Femur (tissue), 1 donor: ENCODE measurements around the gene CASQ1.

Source experiments
- DNase-seq: peaks from one replicate; pipeline ENCODE4 v3.0.0-alpha.2; 2017

The CASQ1 gene

DNA sequence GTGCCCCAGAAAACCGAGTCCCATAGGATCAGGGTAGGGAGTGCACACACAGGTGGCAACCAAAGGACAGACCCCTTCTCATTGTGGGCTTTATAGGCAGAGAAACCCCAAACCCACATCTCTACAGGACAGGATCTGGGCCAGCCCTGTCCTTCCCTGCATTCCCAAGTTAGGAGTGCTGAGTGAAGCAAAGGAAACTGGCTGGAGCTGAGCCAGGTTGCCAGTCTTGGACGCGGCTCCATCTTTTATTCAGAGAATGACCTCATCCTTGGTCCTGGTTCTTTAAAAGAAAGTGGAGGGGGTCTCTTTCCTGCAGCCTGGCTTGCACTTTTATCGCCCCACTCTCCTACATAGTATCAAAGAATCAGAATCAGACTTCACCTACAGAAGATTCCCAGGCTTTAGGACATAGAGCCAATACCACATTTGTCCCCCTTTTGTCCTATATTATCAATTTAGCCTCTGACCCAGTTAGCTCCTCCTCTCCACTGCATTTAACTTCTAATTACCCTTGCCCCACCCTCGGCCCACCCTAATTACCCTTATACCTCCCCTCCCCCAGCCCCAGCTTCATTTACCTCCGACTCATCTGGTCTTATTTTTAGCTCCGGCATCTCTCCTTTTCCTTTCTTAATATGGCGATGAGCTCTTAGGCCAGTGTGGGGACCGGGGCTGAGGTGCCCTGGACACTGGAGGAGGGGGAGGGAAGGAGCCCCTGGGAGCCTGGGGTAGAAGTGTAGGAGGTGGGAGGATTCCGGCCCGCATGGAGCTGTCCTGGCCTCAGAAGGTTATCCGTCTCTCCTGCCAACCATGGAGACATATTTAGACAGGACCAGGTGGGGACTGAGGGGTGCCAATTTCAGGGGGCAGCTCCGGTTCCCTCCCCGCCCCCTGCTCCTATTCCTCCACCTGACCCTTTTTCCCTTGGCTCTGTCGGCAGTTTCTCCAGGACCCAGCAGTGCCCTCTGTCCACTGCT, at the start of gene CASQ1:
Gene CASQ1 (plus strand): TSS at position 927 of the 977 bp plus-strand sequence. CDS start 177 bp downstream, outside the sequence.
- peak; percentile 80 for DNase-seq

GRCh38 chr1:160143695-160144094, 46.7 kb upstream of the CASQ1 start:
- no peak for DNase-seq

GRCh38 chr1:160144921-160145320, 45.5 kb upstream of the CASQ1 start:
- no peak for DNase-seq

DNA sequence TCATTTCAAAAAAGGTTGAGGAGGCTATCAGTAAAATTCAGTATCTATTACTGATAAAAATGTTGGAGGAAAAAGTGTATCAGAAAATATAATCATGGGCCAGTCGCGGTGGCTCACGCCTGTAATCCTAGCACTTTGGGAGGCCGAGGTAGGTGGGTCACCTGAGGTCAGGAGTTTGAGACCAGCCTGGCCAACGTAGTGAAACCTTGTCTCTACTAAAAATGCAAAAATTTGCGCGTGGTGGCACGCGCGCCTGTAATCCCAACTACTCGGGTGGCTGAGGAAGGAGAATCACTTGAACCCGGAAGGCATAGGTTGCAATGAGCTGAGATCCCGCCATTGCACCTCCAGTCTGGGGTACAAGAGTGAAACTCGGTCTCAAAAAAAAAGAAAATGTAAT, 44.3 kb upstream of the CASQ1 start:
- no peak for DNase-seq

DNA sequence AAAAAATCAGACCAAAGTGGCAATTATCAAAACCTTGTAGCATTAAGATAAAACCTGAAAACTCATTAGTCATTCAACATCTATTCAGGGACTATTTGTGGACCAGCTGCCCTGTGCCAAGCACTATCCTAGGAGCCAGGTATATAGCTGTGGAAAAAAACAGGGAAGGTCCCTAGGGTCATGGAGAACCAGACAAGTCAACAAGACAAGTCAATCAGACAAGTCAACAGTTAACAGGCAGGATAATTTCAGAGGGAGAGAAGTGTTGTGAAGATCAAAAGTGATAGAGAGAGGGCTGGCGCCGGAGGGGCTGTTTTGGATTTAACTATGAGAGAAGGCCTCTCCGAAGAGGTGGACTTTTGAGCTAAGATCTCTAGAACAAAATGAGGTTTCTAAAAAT, 42.3 kb upstream of the CASQ1 start:
- DNase-seq, result no peak

DNA sequence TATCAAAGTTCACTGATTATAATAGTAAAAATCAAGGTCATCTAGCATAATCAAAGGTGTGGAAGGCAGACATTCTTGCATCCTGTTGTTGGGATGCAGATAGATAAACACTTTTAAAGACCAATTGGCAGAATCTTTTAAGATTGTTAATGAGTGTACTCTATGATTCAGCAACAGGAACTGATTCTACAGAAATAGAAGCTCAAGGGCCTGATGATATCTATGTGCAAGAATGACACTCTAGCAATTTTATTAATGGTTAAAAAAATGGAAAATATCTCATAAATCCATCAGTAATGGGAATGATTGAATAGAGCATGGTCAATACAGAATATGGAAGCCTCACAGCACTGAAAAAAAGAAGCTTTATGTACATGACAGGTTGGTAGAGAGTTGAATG, 41.1 kb upstream of the CASQ1 start:
- DNase-seq, result no peak

GRCh38 chr1:160149716-160150115, 40.7 kb upstream of the CASQ1 start:
- no peak for DNase-seq

- DNase-seq, result no peak
Observed at GRCh38 chr1:160151303-160151702, 39.1 kb upstream of the CASQ1 start, which contains the start of gene ATP1A4. TSS of gene ATP1A4 (plus strand) at chr1:160151603. CDS start at chr1:160152041, 438 bp downstream.

DNA sequence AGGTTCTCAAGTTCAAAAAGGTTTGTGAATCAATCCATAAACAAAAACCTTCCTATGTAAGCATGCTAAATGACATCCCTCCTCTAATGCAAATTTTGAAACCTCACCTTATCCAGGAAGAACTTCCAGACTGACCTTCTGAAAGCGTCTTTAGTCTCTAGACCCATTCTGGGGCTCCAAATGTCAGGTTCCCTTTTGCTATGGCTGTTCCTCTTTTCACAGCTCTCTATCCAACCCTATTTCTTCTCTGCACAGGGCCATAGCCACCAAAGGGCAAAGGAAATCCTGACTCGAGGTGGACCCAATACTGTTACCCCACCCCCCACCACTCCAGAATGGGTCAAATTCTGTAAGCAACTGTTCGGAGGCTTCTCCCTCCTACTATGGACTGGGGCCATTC, 35.6 kb upstream of the CASQ1 start:
- DNase-seq, result no peak

DNA sequence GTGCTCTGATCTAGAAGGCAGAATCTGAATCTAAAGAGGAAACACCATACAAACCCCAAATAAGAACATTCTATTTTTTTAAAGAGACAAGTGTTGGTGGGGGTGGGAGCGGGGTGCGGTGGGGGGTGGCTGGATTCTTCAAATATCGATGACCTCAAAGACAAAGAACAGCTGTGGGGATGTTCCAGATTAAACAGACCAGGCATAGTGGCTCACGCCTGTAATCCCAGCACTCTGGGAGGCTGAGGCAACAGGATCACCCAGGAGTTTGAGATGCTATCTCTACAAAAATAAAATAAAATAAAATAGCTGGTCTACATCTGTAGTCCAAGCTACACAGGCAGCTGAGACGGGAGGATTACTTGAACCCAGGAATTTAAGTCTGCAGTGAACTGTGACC, 34.0 kb upstream of the CASQ1 start:
- no peak for DNase-seq

GRCh38 chr1:160157174-160157573, 33.2 kb upstream of the CASQ1 start:
- DNase-seq, result no peak

- DNase-seq, result no peak
Observed at GRCh38 chr1:160158031-160158430, 32.3 kb upstream of the CASQ1 start.

DNA sequence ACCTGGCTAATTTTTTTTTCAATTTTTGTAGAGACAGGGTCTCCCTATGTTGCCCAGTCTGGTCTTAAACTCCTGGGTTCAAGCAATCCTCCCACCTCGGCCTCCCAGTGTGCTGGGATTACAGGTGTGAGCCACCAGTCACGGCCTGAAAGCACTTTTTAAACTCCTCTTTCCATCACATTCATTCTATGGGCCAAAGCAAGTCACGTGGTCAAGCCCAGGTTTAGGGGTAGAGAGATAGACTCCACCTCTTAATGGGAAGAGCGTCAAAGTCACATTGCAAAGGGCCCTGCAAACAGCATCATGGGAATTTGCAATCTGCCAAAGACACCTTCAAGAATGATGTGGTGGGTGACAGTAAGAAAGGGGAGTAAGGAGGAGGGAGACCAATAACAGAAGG, 31.8 kb upstream of the CASQ1 start:
- DNase-seq, result no peak

DNA sequence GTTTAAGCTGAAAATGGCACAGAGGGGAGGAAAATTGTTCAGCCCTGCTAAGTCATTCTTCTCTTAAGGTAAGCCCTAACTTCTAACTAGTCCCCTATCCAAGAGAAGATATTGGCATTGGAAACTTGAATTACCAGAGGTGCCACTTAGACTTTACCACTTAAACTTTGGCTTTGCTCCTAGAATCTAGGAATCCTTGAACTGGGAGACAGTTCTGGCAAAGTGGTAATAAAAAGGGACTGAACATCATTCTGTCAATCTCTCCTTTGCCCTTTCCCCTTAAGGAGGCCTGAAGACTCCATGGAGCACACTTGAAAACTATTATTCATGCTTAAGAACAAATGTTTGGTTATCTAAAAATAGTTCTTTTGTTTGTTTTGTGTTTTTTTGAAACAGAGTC, 30.5 kb upstream of the CASQ1 start:
- no peak for DNase-seq

- no peak for DNase-seq
Observed at GRCh38 chr1:160161965-160162705, 28.2 kb upstream of the CASQ1 start.

- DNase-seq, result no peak
Observed at GRCh38 chr1:160162931-160163330, 27.4 kb upstream of the CASQ1 start.

- DNase-seq, result no peak
Observed at GRCh38 chr1:160163615-160164014, 26.8 kb upstream of the CASQ1 start.

GRCh38 chr1:160164121-160164520, 26.3 kb upstream of the CASQ1 start:
- DNase-seq, result no peak

- DNase-seq, result no peak
Observed at GRCh38 chr1:160166166-160166868, 24.1 kb upstream of the CASQ1 start.

GRCh38 chr1:160167056-160167455, 23.3 kb upstream of the CASQ1 start:
- DNase-seq, result no peak

GRCh38 chr1:160167580-160167979, 22.8 kb upstream of the CASQ1 start:
- no peak for DNase-seq

DNA sequence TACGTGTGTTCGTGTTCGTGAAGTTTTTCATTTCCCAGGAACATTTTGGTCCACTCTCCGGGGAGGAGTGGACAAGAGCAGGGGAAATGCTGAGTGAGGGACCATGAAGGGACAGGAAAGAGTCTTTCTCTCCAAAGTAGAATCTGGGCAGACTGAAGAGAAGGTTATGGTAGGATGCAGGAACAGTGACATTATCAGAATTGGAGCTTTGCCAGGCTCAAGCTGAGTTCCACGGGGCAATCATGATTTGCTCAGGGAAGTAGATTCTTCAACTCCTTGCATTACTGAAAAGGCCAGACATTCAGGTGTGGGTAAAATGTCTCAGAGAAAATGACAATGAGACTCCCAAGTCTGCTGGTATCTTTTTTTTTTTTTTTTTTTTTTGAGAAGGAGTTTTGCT, 22.4 kb upstream of the CASQ1 start:
- DNase-seq, result no peak
